Body of pancreas (tissue), 4 donors: ENCODE measurements around the gene AREL1.

Source experiments
- POLR2A ChIP-seq, 3 donors: fragments of 450-650 bp; IDR thresholded peaks; one replicate each; pipeline ENCODE4 v1.6.1; 2016; ENCODE audit warnings: antibody characterized with exemption in 3 of 3, mild to moderate bottlenecking in 2 of 3
- TF ChIP-seq, protein P1 (sequence below), 7 experiments: fragments of 450-650 bp in 4 of 7; fragments of 200-600 bp in 3 of 7; sonication (generic) in 3 of 7; IDR thresholded peaks; one replicate each; pipeline ENCODE4 v1.5.1; 2016 to 2019; ENCODE audit warnings: antibody characterized with exemption in 7 of 7

DNA sequence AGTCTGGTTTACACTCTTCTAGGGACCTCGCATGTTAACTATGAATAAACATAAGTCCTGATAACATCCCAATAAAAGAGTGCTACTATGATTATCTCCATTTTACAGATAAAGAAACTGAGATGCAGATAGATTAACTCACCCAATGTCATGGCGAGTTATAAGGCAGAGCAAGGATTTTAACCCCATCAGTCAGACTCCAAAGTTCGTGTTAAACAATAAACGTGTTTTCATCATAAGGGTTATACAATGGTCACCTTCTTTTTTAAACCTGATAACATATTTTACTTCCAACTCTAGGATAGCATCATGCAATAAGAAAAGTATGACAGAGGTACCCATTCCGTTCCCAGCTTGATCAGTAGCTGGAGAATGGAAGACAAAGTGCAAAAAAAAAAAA, 1.2 kb downstream of the AREL1 start:
- TF ChIP-seq, protein P1, sequence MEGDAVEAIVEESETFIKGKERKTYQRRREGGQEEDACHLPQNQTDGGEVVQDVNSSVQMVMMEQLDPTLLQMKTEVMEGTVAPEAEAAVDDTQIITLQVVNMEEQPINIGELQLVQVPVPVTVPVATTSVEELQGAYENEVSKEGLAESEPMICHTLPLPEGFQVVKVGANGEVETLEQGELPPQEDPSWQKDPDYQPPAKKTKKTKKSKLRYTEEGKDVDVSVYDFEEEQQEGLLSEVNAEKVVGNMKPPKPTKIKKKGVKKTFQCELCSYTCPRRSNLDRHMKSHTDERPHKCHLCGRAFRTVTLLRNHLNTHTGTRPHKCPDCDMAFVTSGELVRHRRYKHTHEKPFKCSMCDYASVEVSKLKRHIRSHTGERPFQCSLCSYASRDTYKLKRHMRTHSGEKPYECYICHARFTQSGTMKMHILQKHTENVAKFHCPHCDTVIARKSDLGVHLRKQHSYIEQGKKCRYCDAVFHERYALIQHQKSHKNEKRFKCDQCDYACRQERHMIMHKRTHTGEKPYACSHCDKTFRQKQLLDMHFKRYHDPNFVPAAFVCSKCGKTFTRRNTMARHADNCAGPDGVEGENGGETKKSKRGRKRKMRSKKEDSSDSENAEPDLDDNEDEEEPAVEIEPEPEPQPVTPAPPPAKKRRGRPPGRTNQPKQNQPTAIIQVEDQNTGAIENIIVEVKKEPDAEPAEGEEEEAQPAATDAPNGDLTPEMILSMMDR (IDR thresholded peaks at IDR 0.05) = no peak
- TF ChIP-seq POLR2A (IDR thresholded peaks at IDR 0.05) = no peak
